ENCODE measurements around the gene NDUFA12. TPM values are rescaled to one million over a fixed set of nuclear protein-coding genes. Genes with fewer than 3 reads are reported as not detected.

The NDUFA12 gene
- total and polyA plus RNA-seq, 9 of the 15 experiments (the other 6 are each of a cell fraction or from before 2014, with no cell fraction given), result 115 to 986 (median 283) TPM

DNA sequence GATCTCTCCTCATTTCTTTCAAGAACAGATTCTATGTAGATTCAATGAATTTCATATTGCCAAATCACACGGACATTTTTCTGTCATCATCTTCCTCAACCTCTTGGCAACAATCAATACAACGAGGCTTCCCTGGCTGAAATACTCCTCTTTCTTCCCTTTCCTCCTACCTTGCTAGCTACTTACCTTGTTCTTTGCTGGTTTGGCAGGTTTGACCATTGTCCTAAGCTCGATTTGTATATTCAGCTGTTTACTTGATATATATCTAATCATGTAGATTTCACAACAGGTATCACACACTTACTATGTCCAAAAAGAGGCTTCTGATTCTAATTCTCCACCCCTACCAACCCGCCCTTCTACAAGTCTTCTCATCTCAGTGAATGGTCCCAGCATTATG, 23.6 kb downstream of the NDUFA12 start:
- no TSS peak for BruUV-seq (replicated peaks)
- Histone ChIP-seq H3K4me2 (ENCODE audit: insufficient read depth, low read length) (no peak overlapping the region), H3K9ac (ENCODE audit: insufficient read depth in 1 of 2, low read depth in 2 of 2, low read length in 2 of 2) (no peak overlapping the region), H3K36me3 (ENCODE audit: control insufficient read depth, insufficient read depth, low read length) (peaks cover 16% of the 10 kb centered on the region; the same call in 2 of the 3 replicates), H3K4me1 (replicated peaks in 1 of 2; ENCODE audit: control insufficient read depth in 2 of 2, insufficient read depth in 2 of 2, low read length in 2 of 2) (peaks cover 0 to 5% of the 10 kb centered on the region in 2 experiments; a peak in 2 of 5 replicates), H4K20me1 (replicated peaks; ENCODE audit: control insufficient read depth, insufficient read depth, low read length) (no peaks in the 10 kb centered on the region), H3K27ac (ENCODE audit: extremely low read depth, low read depth, low read length) (no peak overlapping the region), H3K9me3 (replicated peaks; ENCODE audit: control insufficient read depth, insufficient read depth, low read depth, low read length) (no peaks in the 10 kb centered on the region), H3K9me1 (ENCODE audit: control insufficient read depth, insufficient read depth, low read length) (no peaks in the 10 kb centered on the region), H2AFZ (ENCODE audit: low read depth, low read length) (no peak overlapping the region), H3K4me3 (no peak overlapping the region), H3K79me2 (ENCODE audit: control insufficient read depth, insufficient read depth, low read length) (peaks cover 2% of the 10 kb centered on the region; the same call in 1 of the 3 replicates), H3K27me3 (ENCODE audit: control insufficient read depth in 2 of 2, insufficient read depth in 2 of 2, low read length in 2 of 2) (no peaks in the 10 kb centered on the region)
- in situ Hi-C loops (cut with MboI), result no loop called here
- TF ChIP-seq MAFF (IDR thresholded peaks at IDR 0.05; ENCODE audit: low read length), result no peak
- TF ChIP-seq, protein P1, sequence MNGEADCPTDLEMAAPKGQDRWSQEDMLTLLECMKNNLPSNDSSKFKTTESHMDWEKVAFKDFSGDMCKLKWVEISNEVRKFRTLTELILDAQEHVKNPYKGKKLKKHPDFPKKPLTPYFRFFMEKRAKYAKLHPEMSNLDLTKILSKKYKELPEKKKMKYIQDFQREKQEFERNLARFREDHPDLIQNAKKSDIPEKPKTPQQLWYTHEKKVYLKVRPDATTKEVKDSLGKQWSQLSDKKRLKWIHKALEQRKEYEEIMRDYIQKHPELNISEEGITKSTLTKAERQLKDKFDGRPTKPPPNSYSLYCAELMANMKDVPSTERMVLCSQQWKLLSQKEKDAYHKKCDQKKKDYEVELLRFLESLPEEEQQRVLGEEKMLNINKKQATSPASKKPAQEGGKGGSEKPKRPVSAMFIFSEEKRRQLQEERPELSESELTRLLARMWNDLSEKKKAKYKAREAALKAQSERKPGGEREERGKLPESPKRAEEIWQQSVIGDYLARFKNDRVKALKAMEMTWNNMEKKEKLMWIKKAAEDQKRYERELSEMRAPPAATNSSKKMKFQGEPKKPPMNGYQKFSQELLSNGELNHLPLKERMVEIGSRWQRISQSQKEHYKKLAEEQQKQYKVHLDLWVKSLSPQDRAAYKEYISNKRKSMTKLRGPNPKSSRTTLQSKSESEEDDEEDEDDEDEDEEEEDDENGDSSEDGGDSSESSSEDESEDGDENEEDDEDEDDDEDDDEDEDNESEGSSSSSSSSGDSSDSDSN (IDR thresholded peaks at IDR 0.05; ENCODE audit: borderline replicate concordance in 1 of 2, low read depth in 2 of 2, low read length in 2 of 2), result no peak
- TF ChIP-seq MECOM (CRISPR knock-in tag; IDR thresholded peaks at IDR 0.05), result no peak
- TF ChIP-seq CBFB (CRISPR knock-in tag; IDR thresholded peaks at IDR 0.05), result no peak
- TF ChIP-seq ZNF217 (CRISPR knock-in tag; IDR thresholded peaks at IDR 0.05), result no peak
- no peak for TF ChIP-seq SETDB1 (IDR thresholded peaks at IDR 0.05; ENCODE audit: low read length)
- TF ChIP-seq NFRKB (IDR thresholded peaks at IDR 0.05; ENCODE audit: low read depth), result no peak
- TF ChIP-seq HNRNPK (IDR thresholded peaks at IDR 0.05; ENCODE audit: low read depth, low read length, poor library complexity, severe bottlenecking), result no peak
- no peak for TF ChIP-seq STAT5B (CRISPR knock-in tag; IDR thresholded peaks at IDR 0.05)
- TF ChIP-seq TAF1 (IDR thresholded peaks at IDR 0.05; ENCODE audit: control insufficient read depth, extremely low read depth, insufficient read depth, low read length, severe bottlenecking), result no peak
- no peak for TF ChIP-seq ZNF239 (CRISPR knock-in tag; IDR thresholded peaks at IDR 0.05)
- TF ChIP-seq, protein P2, sequence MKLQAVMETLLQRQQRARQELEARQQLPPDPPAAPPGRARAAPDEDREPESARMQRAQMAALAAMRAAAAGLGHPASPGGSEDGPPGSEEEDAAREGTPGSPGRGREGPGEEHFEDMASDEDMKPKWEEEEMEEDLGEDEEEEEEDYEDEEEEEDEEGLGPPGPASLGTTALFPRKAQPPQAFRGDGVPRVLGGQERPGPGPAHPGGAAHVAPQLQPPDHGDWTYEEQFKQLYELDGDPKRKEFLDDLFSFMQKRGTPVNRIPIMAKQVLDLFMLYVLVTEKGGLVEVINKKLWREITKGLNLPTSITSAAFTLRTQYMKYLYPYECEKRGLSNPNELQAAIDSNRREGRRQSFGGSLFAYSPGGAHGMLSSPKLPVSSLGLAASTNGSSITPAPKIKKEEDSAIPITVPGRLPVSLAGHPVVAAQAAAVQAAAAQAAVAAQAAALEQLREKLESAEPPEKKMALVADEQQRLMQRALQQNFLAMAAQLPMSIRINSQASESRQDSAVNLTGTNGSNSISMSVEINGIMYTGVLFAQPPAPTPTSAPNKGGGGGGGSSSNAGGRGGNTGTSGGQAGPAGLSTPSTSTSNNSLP (IDR thresholded peaks at IDR 0.05; ENCODE audit: borderline replicate concordance, low read depth, low read length), result no peak
- TF ChIP-seq, protein P3, sequence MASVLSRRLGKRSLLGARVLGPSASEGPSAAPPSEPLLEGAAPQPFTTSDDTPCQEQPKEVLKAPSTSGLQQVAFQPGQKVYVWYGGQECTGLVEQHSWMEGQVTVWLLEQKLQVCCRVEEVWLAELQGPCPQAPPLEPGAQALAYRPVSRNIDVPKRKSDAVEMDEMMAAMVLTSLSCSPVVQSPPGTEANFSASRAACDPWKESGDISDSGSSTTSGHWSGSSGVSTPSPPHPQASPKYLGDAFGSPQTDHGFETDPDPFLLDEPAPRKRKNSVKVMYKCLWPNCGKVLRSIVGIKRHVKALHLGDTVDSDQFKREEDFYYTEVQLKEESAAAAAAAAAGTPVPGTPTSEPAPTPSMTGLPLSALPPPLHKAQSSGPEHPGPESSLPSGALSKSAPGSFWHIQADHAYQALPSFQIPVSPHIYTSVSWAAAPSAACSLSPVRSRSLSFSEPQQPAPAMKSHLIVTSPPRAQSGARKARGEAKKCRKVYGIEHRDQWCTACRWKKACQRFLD (CRISPR knock-in tag; IDR thresholded peaks at IDR 0.05), result no peak
- TF ChIP-seq, protein P4, sequence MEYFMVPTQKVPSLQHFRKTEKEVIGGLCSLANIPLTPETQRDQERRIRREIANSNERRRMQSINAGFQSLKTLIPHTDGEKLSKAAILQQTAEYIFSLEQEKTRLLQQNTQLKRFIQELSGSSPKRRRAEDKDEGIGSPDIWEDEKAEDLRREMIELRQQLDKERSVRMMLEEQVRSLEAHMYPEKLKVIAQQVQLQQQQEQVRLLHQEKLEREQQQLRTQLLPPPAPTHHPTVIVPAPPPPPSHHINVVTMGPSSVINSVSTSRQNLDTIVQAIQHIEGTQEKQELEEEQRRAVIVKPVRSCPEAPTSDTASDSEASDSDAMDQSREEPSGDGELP (CRISPR knock-in tag; IDR thresholded peaks at IDR 0.05; ENCODE audit: borderline replicate concordance), result no peak
- TF ChIP-seq, protein P5, sequence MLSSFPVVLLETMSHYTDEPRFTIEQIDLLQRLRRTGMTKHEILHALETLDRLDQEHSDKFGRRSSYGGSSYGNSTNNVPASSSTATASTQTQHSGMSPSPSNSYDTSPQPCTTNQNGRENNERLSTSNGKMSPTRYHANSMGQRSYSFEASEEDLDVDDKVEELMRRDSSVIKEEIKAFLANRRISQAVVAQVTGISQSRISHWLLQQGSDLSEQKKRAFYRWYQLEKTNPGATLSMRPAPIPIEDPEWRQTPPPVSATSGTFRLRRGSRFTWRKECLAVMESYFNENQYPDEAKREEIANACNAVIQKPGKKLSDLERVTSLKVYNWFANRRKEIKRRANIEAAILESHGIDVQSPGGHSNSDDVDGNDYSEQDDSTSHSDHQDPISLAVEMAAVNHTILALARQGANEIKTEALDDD (IDR thresholded peaks at IDR 0.05), result no peak
- 74% methylated on average over 4 of the region's 4 CpGs for WGBS (ENCODE audit: insufficient coverage, low coverage, missing lambda C conversion rate)
- FAIRE-seq (no peak), DNase-seq (ENCODE audit: extremely low read depth in 1 of 4, low spot score in 3 of 4) (no peak), ATAC-seq (no peak)
- intact Hi-C loops (cut with micrococcal nuclease), result loop anchor here (5.0 kb wide), 1 partner anchor 48 kb away; no protein-coding TSS in a partner anchor
- ChIA-PET CTCF (ENCODE audit: low intra/inter-chr PET ratio) (interaction anchor here (0.7 kb wide), 1 partner anchor 403 kb away, joined by 3 read pairs; no protein-coding TSS in a partner anchor), POLR2A (interaction anchor here (0.6 kb wide), 1 partner anchor 18 kb away, joined by 3 read pairs; no protein-coding TSS in a partner anchor)
